ENCODE data around the gene MICALL2.

Gene MICALL2

DNA sequence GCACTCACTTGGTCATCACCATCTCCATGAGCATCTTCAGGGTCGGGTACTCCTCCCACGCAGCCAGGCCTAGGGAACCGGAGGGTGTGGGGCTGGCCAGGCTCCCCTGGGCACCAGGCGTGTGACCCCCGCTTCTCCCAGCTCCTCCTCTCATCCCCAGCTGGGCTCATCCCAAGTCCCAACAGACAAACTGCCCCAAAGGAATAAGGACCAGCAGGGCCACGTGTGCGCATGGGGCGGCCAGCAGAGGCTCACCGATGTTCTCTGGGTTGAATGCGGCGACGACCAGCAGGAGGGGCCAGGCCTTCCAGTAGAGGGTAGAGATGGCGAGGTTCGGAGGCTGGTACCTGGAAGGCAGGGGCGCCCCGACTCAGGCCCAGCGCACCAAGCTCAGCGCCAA, 30.1 kb upstream of the MICALL2 start:
- Histone ChIP-seq H3K9ac (ENCODE audit: low read length) (no peak overlapping the region), H3K4me1 (ENCODE audit: control insufficient read depth, low read depth, low read length) (no peaks in the 10 kb centered on the region), H3K4me3 (ENCODE audit: low read length) (no peak overlapping the region), H3K27me3 (ENCODE audit: control insufficient read depth, insufficient read depth, low read length) (no peaks in the 10 kb centered on the region), H3K27ac (ENCODE audit: low read length) (no peak overlapping the region), H3K9me3 (ENCODE audit: control insufficient read depth, low read depth, low read length) (no peaks in the 10 kb centered on the region), H3K36me3 (ENCODE audit: control insufficient read depth, low read depth, low read length) (peaks cover 59% of the 10 kb centered on the region)

GRCh38 chr7:1488016-1488415, 28.7 kb upstream of the MICALL2 start:
- Histone ChIP-seq H3K4me3 (ENCODE audit: low read length) (no peak overlapping the region), H3K9me3 (ENCODE audit: control insufficient read depth, low read depth, low read length) (no peaks in the 10 kb centered on the region), H3K36me3 (ENCODE audit: control insufficient read depth, low read depth, low read length) (peaks cover 68% of the 10 kb centered on the region), H3K4me1 (ENCODE audit: control insufficient read depth, low read depth, low read length) (no peaks in the 10 kb centered on the region), H3K9ac (ENCODE audit: low read length) (no peak overlapping the region), H3K27ac (ENCODE audit: low read length) (no peak overlapping the region), H3K27me3 (ENCODE audit: control insufficient read depth, insufficient read depth, low read length) (no peaks in the 10 kb centered on the region)

DNA sequence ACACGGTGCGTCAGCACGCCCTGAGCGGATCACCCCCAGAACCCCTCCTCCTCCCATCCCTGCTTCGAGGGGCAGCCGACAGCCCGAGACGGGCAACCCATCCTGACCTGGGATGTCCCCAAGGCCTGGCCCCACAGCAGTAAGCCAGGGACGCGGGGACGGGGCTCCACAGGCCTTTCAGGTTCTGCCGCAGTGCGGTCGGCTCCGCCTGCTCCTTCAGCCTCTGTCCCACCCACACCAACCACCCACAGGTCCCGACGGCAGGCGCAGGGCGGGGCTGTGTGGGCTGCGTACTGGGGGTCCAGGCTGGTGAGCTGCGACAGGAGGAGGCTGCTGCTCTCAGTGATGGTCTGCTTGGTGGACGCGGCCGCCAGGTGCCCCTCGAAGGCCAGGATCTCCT, 28.2 kb upstream of the MICALL2 start:
- Histone ChIP-seq H3K4me1 (ENCODE audit: control insufficient read depth, low read depth, low read length) (no peaks in the 10 kb centered on the region), H3K4me3 (ENCODE audit: low read length) (no peak overlapping the region), H3K27ac (ENCODE audit: low read length) (no peak overlapping the region), H3K9me3 (ENCODE audit: control insufficient read depth, low read depth, low read length) (no peaks in the 10 kb centered on the region), H3K36me3 (ENCODE audit: control insufficient read depth, low read depth, low read length) (peaks cover 72% of the 10 kb centered on the region), H3K27me3 (ENCODE audit: control insufficient read depth, insufficient read depth, low read length) (no peaks in the 10 kb centered on the region), H3K9ac (ENCODE audit: low read length) (no peak overlapping the region)

GRCh38 chr7:1486571-1486970, 27.3 kb upstream of the MICALL2 start:
- H3K27ac ChIP-seq (ENCODE audit: low read length), result no peak overlapping the region
- peaks cover 72% of the 10 kb centered on the region for H3K36me3 ChIP-seq (ENCODE audit: control insufficient read depth, low read depth, low read length)
- H3K9me3 ChIP-seq (ENCODE audit: control insufficient read depth, low read depth, low read length), result no peaks in the 10 kb centered on the region
- no peak overlapping the region for H3K9ac ChIP-seq (ENCODE audit: low read length)
- H3K4me3 ChIP-seq (ENCODE audit: low read length), result no peak overlapping the region
- H3K4me1 ChIP-seq (ENCODE audit: control insufficient read depth, low read depth, low read length), result no peaks in the 10 kb centered on the region
- no peaks in the 10 kb centered on the region for H3K27me3 ChIP-seq (ENCODE audit: control insufficient read depth, insufficient read depth, low read length)

DNA sequence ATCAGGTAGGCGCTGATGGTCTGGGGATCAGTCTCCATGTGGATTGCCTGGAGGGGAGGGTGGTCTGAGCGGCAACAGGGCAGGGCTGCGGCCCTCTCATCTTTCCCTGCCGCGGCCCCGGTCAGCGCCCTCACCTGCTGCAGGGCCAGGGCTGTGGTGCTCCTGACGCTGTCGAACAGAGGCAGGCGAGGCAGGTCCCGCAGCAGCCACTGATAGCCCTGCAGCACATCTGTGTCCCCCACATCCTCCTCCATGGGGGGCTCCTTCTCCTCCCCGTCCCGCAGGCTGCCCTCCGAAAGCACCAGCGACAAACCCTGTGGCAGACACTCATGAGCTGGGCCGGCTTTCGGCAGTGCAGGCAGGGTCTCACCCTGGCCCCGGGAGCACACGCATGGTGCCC, 25.9 kb upstream of the MICALL2 start:
- H3K4me1 ChIP-seq (ENCODE audit: control insufficient read depth, low read depth, low read length), result no peaks in the 10 kb centered on the region
- no peak overlapping the region for H3K9ac ChIP-seq (ENCODE audit: low read length)
- peaks cover 65% of the 10 kb centered on the region for H3K36me3 ChIP-seq (ENCODE audit: control insufficient read depth, low read depth, low read length)
- H3K27me3 ChIP-seq (ENCODE audit: control insufficient read depth, insufficient read depth, low read length), result no peaks in the 10 kb centered on the region
- no peaks in the 10 kb centered on the region for H3K9me3 ChIP-seq (ENCODE audit: control insufficient read depth, low read depth, low read length)
- H3K27ac ChIP-seq (ENCODE audit: low read length), result no peak overlapping the region
- H3K4me3 ChIP-seq (ENCODE audit: low read length), result no peak overlapping the region

DNA sequence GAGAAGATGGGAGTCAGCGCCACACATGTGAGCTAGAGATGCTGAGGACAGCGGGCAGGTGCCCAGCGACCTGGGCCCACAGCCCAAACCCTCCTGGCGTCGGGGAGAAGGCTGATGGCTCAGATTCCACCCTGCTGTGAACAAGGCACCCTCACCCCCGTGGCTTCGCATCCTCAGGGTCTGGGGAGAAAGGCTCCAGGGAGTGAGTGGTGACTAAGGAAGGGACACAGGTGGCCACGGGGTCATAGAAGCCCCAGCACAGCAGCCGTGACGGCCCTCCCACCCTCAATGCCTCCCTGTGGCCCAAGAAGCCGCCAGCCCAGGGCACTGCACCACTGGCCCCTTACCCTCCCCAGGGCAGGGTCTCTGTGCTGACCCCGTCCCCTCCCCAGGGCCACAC, 25.3 kb upstream of the MICALL2 start:
- peaks cover 71% of the 10 kb centered on the region for H3K36me3 ChIP-seq (ENCODE audit: control insufficient read depth, low read depth, low read length)
- no peaks in the 10 kb centered on the region for H3K4me1 ChIP-seq (ENCODE audit: control insufficient read depth, low read depth, low read length)
- no peaks in the 10 kb centered on the region for H3K9me3 ChIP-seq (ENCODE audit: control insufficient read depth, low read depth, low read length)
- no peak overlapping the region for H3K9ac ChIP-seq (ENCODE audit: low read length)
- H3K4me3 ChIP-seq (ENCODE audit: low read length), result no peak overlapping the region
- no peaks in the 10 kb centered on the region for H3K27me3 ChIP-seq (ENCODE audit: control insufficient read depth, insufficient read depth, low read length)
- H3K27ac ChIP-seq (ENCODE audit: low read length), result no peak overlapping the region

- Histone ChIP-seq H3K27ac (ENCODE audit: low read length) (no peak overlapping the region), H3K4me3 (ENCODE audit: low read length) (no peak overlapping the region), H3K4me1 (ENCODE audit: control insufficient read depth, low read depth, low read length) (no peaks in the 10 kb centered on the region), H3K9me3 (ENCODE audit: control insufficient read depth, low read depth, low read length) (no peaks in the 10 kb centered on the region), H3K36me3 (ENCODE audit: control insufficient read depth, low read depth, low read length) (peaks cover 73% of the 10 kb centered on the region), H3K9ac (ENCODE audit: low read length) (no peak overlapping the region), H3K27me3 (ENCODE audit: control insufficient read depth, insufficient read depth, low read length) (no peaks in the 10 kb centered on the region)
Observed at GRCh38 chr7:1483536-1484505, 24.6 kb upstream of the MICALL2 start.

DNA sequence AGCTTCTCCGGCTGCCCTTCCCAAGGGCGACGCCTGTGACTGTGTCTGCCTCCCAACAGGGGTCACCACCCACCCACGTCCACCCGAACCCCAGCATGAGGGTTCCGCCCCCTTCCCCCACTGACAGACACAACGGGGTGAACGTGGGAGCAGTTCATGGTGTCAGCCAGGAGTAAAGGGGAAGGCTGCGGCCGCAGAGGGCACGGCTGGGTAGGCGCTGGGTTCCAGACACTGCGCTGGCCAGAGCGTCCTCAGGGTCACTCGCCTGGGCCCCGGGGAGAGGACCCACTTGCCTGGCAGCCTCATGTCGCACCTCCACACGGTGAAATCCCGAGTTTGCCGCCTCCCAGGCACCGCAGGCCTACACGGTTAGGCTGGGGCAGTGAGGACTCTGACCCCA, 23.8 kb upstream of the MICALL2 start:
- H3K36me3 ChIP-seq (ENCODE audit: control insufficient read depth, low read depth, low read length), result peaks cover 76% of the 10 kb centered on the region
- no peak overlapping the region for H3K27ac ChIP-seq (ENCODE audit: low read length)
- H3K27me3 ChIP-seq (ENCODE audit: control insufficient read depth, insufficient read depth, low read length), result no peaks in the 10 kb centered on the region
- no peak overlapping the region for H3K9ac ChIP-seq (ENCODE audit: low read length)
- H3K4me1 ChIP-seq (ENCODE audit: control insufficient read depth, low read depth, low read length), result no peaks in the 10 kb centered on the region
- no peaks in the 10 kb centered on the region for H3K9me3 ChIP-seq (ENCODE audit: control insufficient read depth, low read depth, low read length)
- H3K4me3 ChIP-seq (ENCODE audit: low read length), result no peak overlapping the region

DNA sequence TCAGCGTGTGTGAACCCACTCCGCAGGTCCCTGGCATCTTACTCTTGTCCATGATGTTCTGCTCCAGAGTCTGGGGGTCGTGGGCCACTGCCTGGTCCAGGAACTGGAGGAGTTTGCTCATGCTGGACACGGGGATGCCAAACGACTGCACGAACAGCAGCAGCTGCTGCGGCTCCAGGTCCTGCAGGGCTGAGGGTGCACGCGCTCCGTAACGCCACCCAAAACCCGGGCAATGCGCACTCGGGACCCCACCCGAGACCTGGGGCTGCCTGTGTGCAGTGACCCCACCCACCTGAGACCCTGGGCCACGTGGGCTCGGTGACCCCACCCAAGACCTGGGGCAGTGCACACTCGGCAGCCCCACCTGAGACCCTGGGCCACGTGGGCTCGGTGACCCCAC, 22.0 kb upstream of the MICALL2 start:
- H3K36me3 ChIP-seq (ENCODE audit: control insufficient read depth, low read depth, low read length), result peaks cover 70% of the 10 kb centered on the region
- no peak overlapping the region for H3K9ac ChIP-seq (ENCODE audit: low read length)
- H3K27me3 ChIP-seq (ENCODE audit: control insufficient read depth, insufficient read depth, low read length), result no peaks in the 10 kb centered on the region
- no peak overlapping the region for H3K4me3 ChIP-seq (ENCODE audit: low read length)
- H3K27ac ChIP-seq (ENCODE audit: low read length), result no peak overlapping the region
- H3K9me3 ChIP-seq (ENCODE audit: control insufficient read depth, low read depth, low read length), result no peaks in the 10 kb centered on the region
- H3K4me1 ChIP-seq (ENCODE audit: control insufficient read depth, low read depth, low read length), result no peaks in the 10 kb centered on the region

- Histone ChIP-seq H3K9me3 (ENCODE audit: control insufficient read depth, low read depth, low read length) (no peaks in the 10 kb centered on the region), H3K9ac (ENCODE audit: low read length) (no peak overlapping the region), H3K4me3 (ENCODE audit: low read length) (no peak overlapping the region), H3K4me1 (ENCODE audit: control insufficient read depth, low read depth, low read length) (no peaks in the 10 kb centered on the region), H3K36me3 (ENCODE audit: control insufficient read depth, low read depth, low read length) (peaks cover 66% of the 10 kb centered on the region), H3K27ac (ENCODE audit: low read length) (no peak overlapping the region), H3K27me3 (ENCODE audit: control insufficient read depth, insufficient read depth, low read length) (no peaks in the 10 kb centered on the region)
Observed at GRCh38 chr7:1480670-1481069, 21.4 kb upstream of the MICALL2 start.

- Histone ChIP-seq H3K36me3 (ENCODE audit: control insufficient read depth, low read depth, low read length) (peaks cover 56% of the 10 kb centered on the region), H3K9me3 (ENCODE audit: control insufficient read depth, low read depth, low read length) (no peaks in the 10 kb centered on the region), H3K4me3 (ENCODE audit: low read length) (no peak overlapping the region), H3K4me1 (ENCODE audit: control insufficient read depth, low read depth, low read length) (no peaks in the 10 kb centered on the region), H3K9ac (ENCODE audit: low read length) (no peak overlapping the region), H3K27ac (ENCODE audit: low read length) (no peak overlapping the region), H3K27me3 (ENCODE audit: control insufficient read depth, insufficient read depth, low read length) (no peaks in the 10 kb centered on the region)
Observed at GRCh38 chr7:1479287-1479686, 20.0 kb upstream of the MICALL2 start.

- Histone ChIP-seq H3K4me1 (ENCODE audit: control insufficient read depth, low read depth, low read length) (no peaks in the 10 kb centered on the region), H3K27ac (ENCODE audit: low read length) (no peak overlapping the region), H3K4me3 (ENCODE audit: low read length) (no peak overlapping the region), H3K27me3 (ENCODE audit: control insufficient read depth, insufficient read depth, low read length) (no peaks in the 10 kb centered on the region), H3K36me3 (ENCODE audit: control insufficient read depth, low read depth, low read length) (peaks cover 48% of the 10 kb centered on the region), H3K9me3 (ENCODE audit: control insufficient read depth, low read depth, low read length) (no peaks in the 10 kb centered on the region), H3K9ac (ENCODE audit: low read length) (no peak overlapping the region)
Observed at GRCh38 chr7:1478480-1478879, 19.2 kb upstream of the MICALL2 start.

Data from iPS-18a (cell line).